ENCODE data around the gene C1orf159. TPM values are rescaled to one million over a fixed set of nuclear protein-coding genes. Genes with fewer than 3 reads are reported as not detected.

C1orf159 gene
- total and polyA plus RNA-seq, 2 experiments from 2014 or later, result 7.1 to 25.1 TPM

DNA sequence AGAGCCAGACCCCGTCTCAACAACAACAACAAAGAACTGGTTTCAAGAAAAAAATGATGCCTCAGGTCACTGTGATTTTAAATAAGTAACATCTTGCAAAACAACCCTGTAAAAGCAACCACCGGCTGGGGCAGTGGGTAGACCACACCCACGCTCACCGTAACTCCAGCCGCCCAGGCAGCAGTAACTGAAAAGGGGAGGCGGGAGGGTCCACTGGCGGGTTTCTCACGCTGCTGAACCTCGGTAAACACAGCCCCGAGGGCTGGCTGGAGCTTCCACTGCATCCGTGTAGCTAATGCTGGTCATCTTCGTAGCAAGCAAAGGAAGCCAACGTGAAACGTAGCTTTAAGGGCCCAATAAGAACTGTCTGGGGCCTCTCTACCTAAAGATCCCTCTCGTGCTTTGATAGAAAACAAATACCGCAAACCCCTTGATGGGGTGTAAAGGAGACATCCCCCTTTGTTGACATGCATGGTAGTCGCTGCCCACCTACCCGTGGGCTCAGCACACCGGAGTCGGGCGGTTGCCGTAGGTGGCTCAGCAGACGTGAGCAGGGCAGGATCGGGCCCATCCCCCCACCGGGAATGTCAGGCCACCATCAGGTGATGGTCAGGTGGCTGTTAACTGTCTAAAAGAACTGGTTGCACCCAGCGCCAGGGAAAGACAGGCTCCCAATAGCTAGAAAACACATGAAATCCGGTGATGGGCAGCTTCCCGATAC, 4.2 kb downstream of the C1orf159 start:
- H3K27ac ChIP-seq, result no peak overlapping the region
- no peak for DNase-seq (ENCODE audit: low spot score)
- no peak overlapping the region for H3K4me3 ChIP-seq

DNA sequence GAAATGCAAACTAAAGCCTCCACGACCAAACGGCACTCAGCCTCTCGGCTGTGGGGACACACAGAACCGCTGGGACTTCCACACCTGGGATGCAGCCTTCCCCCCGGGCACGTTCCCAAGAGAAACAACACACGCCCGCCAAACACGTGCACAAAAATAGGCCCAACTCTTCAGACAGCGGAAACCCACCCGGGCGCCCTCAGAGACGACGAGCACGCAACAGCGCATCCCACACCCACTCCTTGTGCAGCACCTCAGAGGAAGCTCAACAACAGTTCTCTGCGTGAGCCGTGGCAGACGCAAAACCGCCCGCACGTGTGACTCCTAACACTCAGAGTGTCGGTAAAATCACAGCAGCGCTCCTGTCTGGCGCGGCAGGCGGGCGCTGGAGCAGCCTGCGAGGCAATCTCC, 5.3 kb downstream of the C1orf159 start:
- H3K79me2 ChIP-seq, result peaks cover 32% of the 10 kb centered on the region
- no peaks in the 10 kb centered on the region for H3K9me2 ChIP-seq (replicated peaks; ENCODE audit: insufficient read depth)
- H3K4me2 ChIP-seq, result no peak overlapping the region
- no peak for DNase-seq (ENCODE audit: low spot score)
- H2AFZ ChIP-seq, result no peak overlapping the region
- no peaks in the 10 kb centered on the region for H3K9me3 ChIP-seq (ENCODE audit: low read depth)
- H3K4me1 ChIP-seq (ENCODE audit: insufficient read depth), result peaks cover 6% of the 10 kb centered on the region
- H3K27me3 ChIP-seq, result no peaks in the 10 kb centered on the region
- no peak overlapping the region for H3K4me3 ChIP-seq
- TF ChIP-seq, protein P1, sequence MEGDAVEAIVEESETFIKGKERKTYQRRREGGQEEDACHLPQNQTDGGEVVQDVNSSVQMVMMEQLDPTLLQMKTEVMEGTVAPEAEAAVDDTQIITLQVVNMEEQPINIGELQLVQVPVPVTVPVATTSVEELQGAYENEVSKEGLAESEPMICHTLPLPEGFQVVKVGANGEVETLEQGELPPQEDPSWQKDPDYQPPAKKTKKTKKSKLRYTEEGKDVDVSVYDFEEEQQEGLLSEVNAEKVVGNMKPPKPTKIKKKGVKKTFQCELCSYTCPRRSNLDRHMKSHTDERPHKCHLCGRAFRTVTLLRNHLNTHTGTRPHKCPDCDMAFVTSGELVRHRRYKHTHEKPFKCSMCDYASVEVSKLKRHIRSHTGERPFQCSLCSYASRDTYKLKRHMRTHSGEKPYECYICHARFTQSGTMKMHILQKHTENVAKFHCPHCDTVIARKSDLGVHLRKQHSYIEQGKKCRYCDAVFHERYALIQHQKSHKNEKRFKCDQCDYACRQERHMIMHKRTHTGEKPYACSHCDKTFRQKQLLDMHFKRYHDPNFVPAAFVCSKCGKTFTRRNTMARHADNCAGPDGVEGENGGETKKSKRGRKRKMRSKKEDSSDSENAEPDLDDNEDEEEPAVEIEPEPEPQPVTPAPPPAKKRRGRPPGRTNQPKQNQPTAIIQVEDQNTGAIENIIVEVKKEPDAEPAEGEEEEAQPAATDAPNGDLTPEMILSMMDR (IDR thresholded peaks at IDR 0.05; ENCODE audit: poor library complexity), result no peak
- TF ChIP-seq EZH2 (IDR thresholded peaks at IDR 0.05; ENCODE audit: borderline replicate concordance) (no peak), EZH2phosphoT487 (IDR thresholded peaks at IDR 0.05; ENCODE audit: low read depth, severe bottlenecking, unreplicated experiment) (no peak)
- H3K27ac ChIP-seq, result no peak overlapping the region
- H4K20me1 ChIP-seq (ENCODE audit: insufficient read depth, poor library complexity, severe bottlenecking), result no peaks in the 10 kb centered on the region
- WGBS (ENCODE audit: low lambda C conversion rate, missing lambda C conversion rate), result 95% methylated on average over 28 of the region's 29 CpGs
- no peaks in the 10 kb centered on the region for H3K36me3 ChIP-seq (replicated peaks; ENCODE audit: insufficient read depth, low read depth)

More for the DNA sequence above, 4.2 kb downstream of the C1orf159 start:
- TF ChIP-seq, protein P1 (IDR thresholded peaks at IDR 0.05; ENCODE audit: poor library complexity), result no peak
- TF ChIP-seq EZH2phosphoT487 (IDR thresholded peaks at IDR 0.05; ENCODE audit: low read depth, severe bottlenecking, unreplicated experiment) (no peak), EZH2 (IDR thresholded peaks at IDR 0.05; ENCODE audit: borderline replicate concordance) (no peak)
- Histone ChIP-seq H3K9me3 (ENCODE audit: low read depth) (no peaks in the 10 kb centered on the region), H2AFZ (no peak overlapping the region), H3K9me2 (replicated peaks; ENCODE audit: insufficient read depth) (no peaks in the 10 kb centered on the region), H4K20me1 (ENCODE audit: insufficient read depth, poor library complexity, severe bottlenecking) (no peaks in the 10 kb centered on the region), H3K27me3 (no peaks in the 10 kb centered on the region), H3K4me2 (no peak overlapping the region), H3K36me3 (replicated peaks; ENCODE audit: insufficient read depth, low read depth) (no peaks in the 10 kb centered on the region), H3K4me1 (ENCODE audit: insufficient read depth) (peaks cover 6% of the 10 kb centered on the region), H3K79me2 (peaks cover 26% of the 10 kb centered on the region)
- whole genome bisulfite sequencing (ENCODE audit: low lambda C conversion rate, missing lambda C conversion rate), result 95% methylated on average over 28 of the region's 28 CpGs

DNA sequence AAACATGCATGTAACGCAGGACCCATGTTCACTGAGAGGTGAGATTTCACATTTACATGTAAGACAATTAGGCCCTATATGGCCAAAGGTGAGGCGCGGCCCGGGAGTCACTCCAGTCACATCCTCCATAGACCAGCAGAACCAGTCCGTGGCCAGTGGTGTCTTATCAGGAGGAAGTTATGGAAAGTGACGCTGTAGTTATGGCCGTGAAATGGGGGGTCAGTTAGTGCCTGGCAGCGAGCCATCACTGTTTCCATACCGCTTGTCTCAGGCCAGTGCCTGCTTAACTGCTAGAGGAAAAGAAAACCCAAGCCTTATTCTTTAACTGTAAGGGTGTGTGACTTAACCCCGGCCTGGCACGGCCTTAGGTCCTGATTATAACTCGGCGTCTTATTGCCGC, 6.1 kb downstream of the C1orf159 start:
- no peak overlapping the region for H2AFZ ChIP-seq
- H3K27me3 ChIP-seq, result no peaks in the 10 kb centered on the region
- H3K4me3 ChIP-seq, result no peak overlapping the region
- TF ChIP-seq EZH2 (IDR thresholded peaks at IDR 0.05; ENCODE audit: borderline replicate concordance) (no peak), EZH2phosphoT487 (IDR thresholded peaks at IDR 0.05; ENCODE audit: low read depth, severe bottlenecking, unreplicated experiment) (no peak)
- TF ChIP-seq, protein P1 (IDR thresholded peaks at IDR 0.05; ENCODE audit: poor library complexity), result no peak
- peaks cover 26% of the 10 kb centered on the region for H3K79me2 ChIP-seq
- H3K4me1 ChIP-seq (ENCODE audit: insufficient read depth), result peaks cover 1% of the 10 kb centered on the region
- 97% methylated on average over 14 of the region's 14 CpGs for WGBS (ENCODE audit: low lambda C conversion rate, missing lambda C conversion rate)
- no peaks in the 10 kb centered on the region for H3K9me2 ChIP-seq (replicated peaks; ENCODE audit: insufficient read depth)
- H3K27ac ChIP-seq, result no peak overlapping the region
- no peaks in the 10 kb centered on the region for H4K20me1 ChIP-seq (ENCODE audit: insufficient read depth, poor library complexity, severe bottlenecking)
- no peak overlapping the region for H3K4me2 ChIP-seq
- H3K9me3 ChIP-seq (ENCODE audit: low read depth), result no peaks in the 10 kb centered on the region
- no peak for DNase-seq (ENCODE audit: low spot score)
- H3K36me3 ChIP-seq (replicated peaks; ENCODE audit: insufficient read depth, low read depth), result no peaks in the 10 kb centered on the region
